ENCODE measurements around the gene COG5.

GRCh38 chr7:107157091-107157490 is 406.6 kb downstream of the COG5 start:
- TF ChIP-seq POLR2AphosphoS5 (IDR thresholded peaks at IDR 0.05; ENCODE audit: low read depth) (no peak), EZH2 (IDR thresholded peaks at IDR 0.05; ENCODE audit: low read depth, unreplicated experiment) (no peak), EZH2phosphoT487 (IDR thresholded peaks at IDR 0.05; ENCODE audit: unreplicated experiment) (no peak), ZNF331 (CRISPR knock-in tag; IDR thresholded peaks at IDR 0.05; ENCODE audit: low read depth) (no peak), ZNF114 (CRISPR knock-in tag; IDR thresholded peaks at IDR 0.05) (no peak), STAT1 (IDR thresholded peaks at IDR 0.05; ENCODE audit: unreplicated experiment) (no peak)
- TF ChIP-seq, protein P1, sequence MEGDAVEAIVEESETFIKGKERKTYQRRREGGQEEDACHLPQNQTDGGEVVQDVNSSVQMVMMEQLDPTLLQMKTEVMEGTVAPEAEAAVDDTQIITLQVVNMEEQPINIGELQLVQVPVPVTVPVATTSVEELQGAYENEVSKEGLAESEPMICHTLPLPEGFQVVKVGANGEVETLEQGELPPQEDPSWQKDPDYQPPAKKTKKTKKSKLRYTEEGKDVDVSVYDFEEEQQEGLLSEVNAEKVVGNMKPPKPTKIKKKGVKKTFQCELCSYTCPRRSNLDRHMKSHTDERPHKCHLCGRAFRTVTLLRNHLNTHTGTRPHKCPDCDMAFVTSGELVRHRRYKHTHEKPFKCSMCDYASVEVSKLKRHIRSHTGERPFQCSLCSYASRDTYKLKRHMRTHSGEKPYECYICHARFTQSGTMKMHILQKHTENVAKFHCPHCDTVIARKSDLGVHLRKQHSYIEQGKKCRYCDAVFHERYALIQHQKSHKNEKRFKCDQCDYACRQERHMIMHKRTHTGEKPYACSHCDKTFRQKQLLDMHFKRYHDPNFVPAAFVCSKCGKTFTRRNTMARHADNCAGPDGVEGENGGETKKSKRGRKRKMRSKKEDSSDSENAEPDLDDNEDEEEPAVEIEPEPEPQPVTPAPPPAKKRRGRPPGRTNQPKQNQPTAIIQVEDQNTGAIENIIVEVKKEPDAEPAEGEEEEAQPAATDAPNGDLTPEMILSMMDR (conservative IDR thresholded peaks at IDR 0.05; ENCODE audit: low read depth in 2 of 2) = no peak
- TF ChIP-seq, protein P2, sequence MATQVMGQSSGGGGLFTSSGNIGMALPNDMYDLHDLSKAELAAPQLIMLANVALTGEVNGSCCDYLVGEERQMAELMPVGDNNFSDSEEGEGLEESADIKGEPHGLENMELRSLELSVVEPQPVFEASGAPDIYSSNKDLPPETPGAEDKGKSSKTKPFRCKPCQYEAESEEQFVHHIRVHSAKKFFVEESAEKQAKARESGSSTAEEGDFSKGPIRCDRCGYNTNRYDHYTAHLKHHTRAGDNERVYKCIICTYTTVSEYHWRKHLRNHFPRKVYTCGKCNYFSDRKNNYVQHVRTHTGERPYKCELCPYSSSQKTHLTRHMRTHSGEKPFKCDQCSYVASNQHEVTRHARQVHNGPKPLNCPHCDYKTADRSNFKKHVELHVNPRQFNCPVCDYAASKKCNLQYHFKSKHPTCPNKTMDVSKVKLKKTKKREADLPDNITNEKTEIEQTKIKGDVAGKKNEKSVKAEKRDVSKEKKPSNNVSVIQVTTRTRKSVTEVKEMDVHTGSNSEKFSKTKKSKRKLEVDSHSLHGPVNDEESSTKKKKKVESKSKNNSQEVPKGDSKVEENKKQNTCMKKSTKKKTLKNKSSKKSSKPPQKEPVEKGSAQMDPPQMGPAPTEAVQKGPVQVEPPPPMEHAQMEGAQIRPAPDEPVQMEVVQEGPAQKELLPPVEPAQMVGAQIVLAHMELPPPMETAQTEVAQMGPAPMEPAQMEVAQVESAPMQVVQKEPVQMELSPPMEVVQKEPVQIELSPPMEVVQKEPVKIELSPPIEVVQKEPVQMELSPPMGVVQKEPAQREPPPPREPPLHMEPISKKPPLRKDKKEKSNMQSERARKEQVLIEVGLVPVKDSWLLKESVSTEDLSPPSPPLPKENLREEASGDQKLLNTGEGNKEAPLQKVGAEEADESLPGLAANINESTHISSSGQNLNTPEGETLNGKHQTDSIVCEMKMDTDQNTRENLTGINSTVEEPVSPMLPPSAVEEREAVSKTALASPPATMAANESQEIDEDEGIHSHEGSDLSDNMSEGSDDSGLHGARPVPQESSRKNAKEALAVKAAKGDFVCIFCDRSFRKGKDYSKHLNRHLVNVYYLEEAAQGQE (IDR thresholded peaks at IDR 0.05; ENCODE audit: unreplicated experiment) = no peak
